Measurements from ENCODE around the gene DMKN.

DMKN gene

DNA sequence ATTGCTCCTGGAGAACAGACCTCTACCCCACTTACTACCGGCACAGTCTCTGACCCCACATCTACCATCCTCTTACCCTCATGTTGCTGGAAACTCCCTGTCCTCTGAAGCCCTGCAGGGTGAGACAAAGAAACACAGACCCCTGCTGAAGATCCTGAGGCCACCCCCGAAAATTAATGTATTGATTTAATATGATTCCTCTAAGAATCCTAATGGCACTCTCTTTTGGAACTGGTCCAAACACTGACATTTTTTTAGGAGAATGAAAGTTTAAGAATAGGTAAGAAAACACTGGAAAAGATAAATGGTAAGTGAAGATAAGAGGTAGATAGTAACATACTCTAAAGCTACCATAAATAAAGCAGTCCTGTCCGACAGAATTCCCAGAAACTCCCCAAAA lies 5.3 kb downstream of the DMKN start:
- no peak for DNase-seq (ENCODE audit: extremely low read depth, low read depth)
- no peak overlapping the region for H3K4me3 ChIP-seq (replicated peaks; ENCODE audit: low read depth, low read length)
- TF ChIP-seq, protein P1, sequence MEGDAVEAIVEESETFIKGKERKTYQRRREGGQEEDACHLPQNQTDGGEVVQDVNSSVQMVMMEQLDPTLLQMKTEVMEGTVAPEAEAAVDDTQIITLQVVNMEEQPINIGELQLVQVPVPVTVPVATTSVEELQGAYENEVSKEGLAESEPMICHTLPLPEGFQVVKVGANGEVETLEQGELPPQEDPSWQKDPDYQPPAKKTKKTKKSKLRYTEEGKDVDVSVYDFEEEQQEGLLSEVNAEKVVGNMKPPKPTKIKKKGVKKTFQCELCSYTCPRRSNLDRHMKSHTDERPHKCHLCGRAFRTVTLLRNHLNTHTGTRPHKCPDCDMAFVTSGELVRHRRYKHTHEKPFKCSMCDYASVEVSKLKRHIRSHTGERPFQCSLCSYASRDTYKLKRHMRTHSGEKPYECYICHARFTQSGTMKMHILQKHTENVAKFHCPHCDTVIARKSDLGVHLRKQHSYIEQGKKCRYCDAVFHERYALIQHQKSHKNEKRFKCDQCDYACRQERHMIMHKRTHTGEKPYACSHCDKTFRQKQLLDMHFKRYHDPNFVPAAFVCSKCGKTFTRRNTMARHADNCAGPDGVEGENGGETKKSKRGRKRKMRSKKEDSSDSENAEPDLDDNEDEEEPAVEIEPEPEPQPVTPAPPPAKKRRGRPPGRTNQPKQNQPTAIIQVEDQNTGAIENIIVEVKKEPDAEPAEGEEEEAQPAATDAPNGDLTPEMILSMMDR (IDR thresholded peaks at IDR 0.05; ENCODE audit: low read depth, low read length, missing control alignments): no peak

DNA sequence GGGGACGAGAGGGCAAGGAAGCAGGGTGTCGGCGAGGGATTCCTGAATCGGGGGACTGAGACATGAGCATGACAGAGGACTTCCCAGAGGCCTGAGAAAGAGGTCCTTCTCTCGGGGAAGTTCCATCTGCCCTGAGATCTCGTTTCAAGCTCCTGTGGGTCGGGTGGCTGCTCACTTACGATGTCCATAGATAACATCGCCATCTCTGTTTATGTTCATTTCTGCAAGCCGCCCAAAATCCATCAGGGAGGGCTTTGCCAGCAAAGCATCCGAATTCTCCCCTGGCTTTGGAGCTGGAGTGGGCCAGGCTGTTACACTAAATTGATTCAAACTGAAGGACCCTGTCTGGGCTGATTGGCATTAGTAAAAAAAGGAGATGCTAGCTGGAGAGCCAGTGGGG lies 5.9 kb downstream of the DMKN start:
- H3K4me3 ChIP-seq (replicated peaks; ENCODE audit: low read depth, low read length): no peak overlapping the region
- TF ChIP-seq, protein P1 (IDR thresholded peaks at IDR 0.05; ENCODE audit: low read depth, low read length, missing control alignments): no peak
- no peak for DNase-seq (ENCODE audit: extremely low read depth, low read depth)

DNA sequence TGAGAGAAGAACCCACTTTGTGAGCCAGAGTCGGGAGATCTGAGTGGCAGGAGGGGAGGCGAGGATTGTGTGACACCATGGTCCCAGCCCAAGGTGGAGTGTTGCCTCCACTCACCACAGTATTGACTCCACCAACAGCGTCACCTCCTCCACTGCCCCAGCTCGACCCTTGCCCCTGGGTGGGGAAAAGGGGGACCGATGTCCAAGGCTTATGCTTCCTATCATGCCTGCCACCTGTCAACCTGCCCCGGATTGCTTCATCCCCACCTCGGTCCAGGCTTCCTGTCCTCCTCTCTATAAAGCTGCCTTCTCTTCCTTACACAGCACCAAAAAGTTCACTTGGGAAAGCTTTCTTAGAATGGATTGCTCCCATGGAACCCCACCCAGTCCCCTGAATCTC lies 7.4 kb downstream of the DMKN start:
- TF ChIP-seq, protein P1 (IDR thresholded peaks at IDR 0.05; ENCODE audit: low read depth, low read length, missing control alignments): no peak
- no peak for DNase-seq (ENCODE audit: extremely low read depth, low read depth)
- no peak overlapping the region for H3K4me3 ChIP-seq (replicated peaks; ENCODE audit: low read depth, low read length)

DNA sequence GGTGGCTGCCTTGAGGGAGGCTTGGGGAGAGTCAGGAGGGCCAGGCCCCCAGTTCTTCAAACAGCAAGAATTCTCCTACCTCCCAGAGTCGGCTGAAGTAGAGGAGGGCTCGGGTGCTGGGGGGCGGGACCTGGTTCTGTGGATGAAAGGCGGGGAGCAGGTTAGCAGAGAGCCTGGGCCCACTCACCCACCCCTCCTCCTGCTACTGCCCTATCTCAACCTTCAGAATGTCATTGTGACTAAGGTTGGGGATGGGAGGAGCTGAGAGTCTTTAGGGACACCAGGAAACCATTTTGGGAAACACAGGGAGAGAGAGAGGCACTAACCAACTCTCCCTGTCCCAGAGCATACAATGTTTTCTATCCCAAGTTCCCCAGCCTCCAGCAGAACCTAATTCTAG lies 10.7 kb downstream of the DMKN start:
- no peak overlapping the region for H3K4me3 ChIP-seq (replicated peaks; ENCODE audit: low read depth, low read length)
- TF ChIP-seq, protein P1 (IDR thresholded peaks at IDR 0.05; ENCODE audit: low read depth, low read length, missing control alignments): no peak
- no peak for DNase-seq (ENCODE audit: extremely low read depth, low read depth)

DNA sequence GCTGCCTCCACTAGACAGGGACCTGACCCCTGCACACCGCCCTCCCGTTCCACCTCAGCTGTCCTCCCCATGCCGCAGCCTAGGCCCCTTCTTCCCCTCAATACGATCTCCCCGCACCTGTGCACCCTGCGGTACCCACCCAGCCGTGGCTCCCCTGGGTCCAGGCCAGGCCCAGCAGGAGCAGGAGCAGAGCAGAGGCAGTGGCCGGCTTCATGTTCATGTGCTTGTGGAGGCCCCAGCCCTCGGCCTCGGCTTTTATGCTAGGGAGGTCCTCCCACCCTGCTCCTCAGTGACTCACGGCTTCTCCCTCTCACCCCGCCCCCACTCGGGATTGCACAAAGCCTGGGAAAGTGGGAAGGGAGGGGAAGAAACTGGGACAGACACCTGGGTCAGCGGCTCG lies 11.8 kb downstream of the DMKN start:
- no peak for DNase-seq (ENCODE audit: extremely low read depth, low read depth)
- TF ChIP-seq, protein P1 (IDR thresholded peaks at IDR 0.05; ENCODE audit: low read depth, low read length, missing control alignments): no peak

DNA sequence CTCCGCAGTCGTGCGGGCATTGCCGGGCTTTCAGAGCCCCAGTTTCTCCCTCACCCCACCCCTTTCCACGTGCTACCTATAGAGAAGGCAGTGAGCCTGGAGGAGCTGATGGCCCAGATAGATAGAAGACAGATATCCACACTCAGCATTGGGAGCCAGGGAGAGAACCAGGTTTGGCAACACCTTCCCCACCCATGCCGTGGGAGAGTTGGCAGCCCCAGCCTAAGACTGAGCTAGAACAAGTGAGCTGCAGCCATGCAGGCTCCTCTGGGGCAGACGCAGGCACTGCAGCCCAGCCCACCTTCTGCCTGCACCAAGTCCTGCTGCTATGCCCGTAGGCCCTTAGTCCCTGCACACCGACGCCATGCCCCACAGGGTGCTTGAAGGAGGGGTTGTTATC lies 12.8 kb downstream of the DMKN start:
- H3K4me3 ChIP-seq (replicated peaks; ENCODE audit: low read depth, low read length): no peak overlapping the region
- no peak for DNase-seq (ENCODE audit: extremely low read depth, low read depth)
- TF ChIP-seq, protein P1 (IDR thresholded peaks at IDR 0.05; ENCODE audit: low read depth, low read length, missing control alignments): no peak

More for the DNA sequence above, 11.8 kb downstream of the DMKN start:
- no peak overlapping the region for H3K4me3 ChIP-seq (replicated peaks; ENCODE audit: low read depth, low read length)

DNA sequence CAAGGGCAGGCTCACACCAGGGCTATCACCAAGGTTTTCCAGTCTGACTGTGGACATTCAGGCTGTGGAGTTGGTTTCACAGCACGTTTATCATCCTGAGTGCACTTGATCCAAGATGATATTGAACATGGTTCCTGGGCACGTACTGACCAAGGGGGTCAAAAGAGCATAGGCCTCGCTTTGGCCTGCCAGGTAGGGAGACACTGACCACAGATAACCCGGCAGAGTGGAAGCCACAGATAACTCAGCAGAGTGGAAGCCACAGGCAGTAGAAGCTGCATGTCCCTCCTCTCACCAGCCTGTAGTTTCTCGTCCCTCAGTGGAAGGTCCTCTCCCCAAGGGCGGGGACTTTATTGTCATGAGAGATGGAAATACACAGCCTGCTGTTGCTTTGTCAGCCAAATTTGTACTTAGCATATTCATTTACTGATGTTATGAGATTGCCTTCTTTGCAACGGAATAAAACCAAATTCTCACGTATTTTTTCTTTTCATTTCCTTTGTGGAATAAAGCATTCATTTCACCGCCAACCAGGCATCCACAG lies 14.4 kb downstream of the DMKN start:
- H3K4me3 ChIP-seq (replicated peaks; ENCODE audit: low read depth, low read length): no peak overlapping the region
- TF ChIP-seq, protein P1 (IDR thresholded peaks at IDR 0.05; ENCODE audit: low read depth, low read length, missing control alignments): no peak
- DNase-seq (ENCODE audit: extremely low read depth, low read depth): no peak

Data from HFF-Myc (cell line).